Caco-2 (cell line): ENCODE results near the gene TUBB2B. TPM values are rescaled to one million over a fixed set of nuclear protein-coding genes. Genes with fewer than 3 reads are reported as not detected.
"Not testable (repeated sequence)": the region's sequence is repeated elsewhere in the genome, so short reads cannot be mapped to it uniquely, and the experiment has no call there.

ENCODE experiments used
- BruUV-seq: library from RNA; stranded (reverse); fragments of 400-500 nt; replicated peaks from 2 replicates; lab custom pipeline; 2021; lab: Mats Ljungman, UMichigan
- CTCF ChIA-PET: fragments of 300-600 bp; sonication (Branson Sonifier 250); formaldehyde crosslinking; loops from one replicate; lab custom pipeline; 2022; ENCODE audit warnings: antibody characterized with exemption; lab: Charles Lee
- POLR2A ChIA-PET: fragments of 300-600 bp; sonication (Branson Sonifier 250); formaldehyde crosslinking; loops from one replicate; lab custom pipeline; 2022; ENCODE audit warnings: antibody characterized with exemption; lab: Charles Lee
- DNase-seq, 2 experiments: peaks; one replicate each; pipeline versions ENCODE4 v3.0.0 to v3.0.0-alpha.2; 2020 to 2022
- H3K27me3 ChIP-seq: replicated peaks from 2 replicates; pipeline ENCODE4 v1.6.0; 2011; ENCODE audit warnings: low read length; ENCODE audit not compliant: control insufficient read depth, insufficient read depth
- H3K36me3 ChIP-seq: 2 replicates; pipeline ENCODE4 v1.5.1; 2011; ENCODE audit warnings: low read length; ENCODE audit not compliant: control insufficient read depth, insufficient read depth
- H3K4me1 ChIP-seq: fragments of 250-450 bp; sonication (Bioruptor Pico); 2 replicates; pipeline ENCODE4 v1.5.1; 2020; ENCODE audit warnings: mild to moderate bottlenecking
- H3K4me3 ChIP-seq: 2 replicates; pipeline ENCODE4 v1.5.1; 2011; ENCODE audit warnings: low read depth, mild to moderate bottlenecking, control low read depth, low read length
- H3K9me3 ChIP-seq: fragments of 250-450 bp; sonication (Bioruptor Pico); 2 replicates; pipeline ENCODE4 v1.5.1; 2020; ENCODE audit warnings: mild to moderate bottlenecking, moderate library complexity
- H3K27ac Mint-ChIP-seq: one replicate; pipeline ENCODE4 v1.8.0; 2022; ENCODE audit warnings: mixed read lengths; ENCODE audit not compliant: unreplicated experiment
- H3K27me3 Mint-ChIP-seq: one replicate; pipeline ENCODE4 v1.8.0; 2022; ENCODE audit warnings: mixed read lengths; ENCODE audit not compliant: insufficient read depth, unreplicated experiment
- H3K36me3 Mint-ChIP-seq: one replicate; pipeline ENCODE4 v1.8.0; 2022; ENCODE audit warnings: mild to moderate bottlenecking, mixed read lengths; ENCODE audit not compliant: insufficient read depth, unreplicated experiment
- H3K4me1 Mint-ChIP-seq: one replicate; pipeline ENCODE4 v1.8.0; 2022; ENCODE audit warnings: low read depth, mixed read lengths; ENCODE audit not compliant: unreplicated experiment
- H3K4me3 Mint-ChIP-seq: one replicate; pipeline ENCODE4 v1.8.0; 2022; ENCODE audit warnings: mild to moderate bottlenecking, moderate library complexity, mixed read lengths; ENCODE audit not compliant: unreplicated experiment
- H3K9me3 Mint-ChIP-seq: one replicate; pipeline ENCODE4 v1.8.0; 2022; ENCODE audit warnings: mixed read lengths; ENCODE audit not compliant: unreplicated experiment
- CTCF ChIP-seq, 2 experiments: fragments of 200-600 bp in 1 of 2; IDR thresholded peaks; 1 replicate in 1 of 2; 2 replicates in 1 of 2; pipeline versions ENCODE4 v1.5.1 to v1.8.0; 2011 to 2022; ENCODE audit warnings: antibody characterized with exemption in 1 of 2, control low read depth in 1 of 2, inconsistent platforms in 1 of 2, low read depth in 1 of 2, low read length in 1 of 2, mild to moderate bottlenecking in 1 of 2, moderate library complexity in 1 of 2; ENCODE audit not compliant: insufficient read depth in 1 of 2, severe bottlenecking in 1 of 2, unreplicated experiment in 1 of 2
- intact Hi-C: fragments of 100-400 bp; cut with micrococcal nuclease; formaldehyde crosslinking; loops from one replicate; pipeline ENCODE4 v1.10.0; 2022; ENCODE audit not compliant: unreplicated experiment
- total RNA-seq: library from RNA; stranded (reverse); gene quantifications from 2 replicates; pipeline ENCODE4 v1.2.3, GENCODE V29; 2022

TUBB2B gene
- total RNA-seq, 1 experiment from 2014 or later: 150 TPM

GRCh38 chr6:3201388-3201787 is 26.1 kb downstream of the TUBB2B start:
- BruUV-seq: no TSS peak
- no peak for DNase-seq
- no peak overlapping the region for H3K4me3 Mint-ChIP-seq
- no peak overlapping the region for H3K27ac Mint-ChIP-seq
- no peak for TF ChIP-seq CTCF (IDR thresholded peaks at IDR 0.05; ENCODE audit: insufficient read depth in 1 of 2, low read depth in 1 of 2, low read length in 1 of 2, severe bottlenecking in 1 of 2, unreplicated experiment in 1 of 2)
- no peaks in the 10 kb centered on the region for H3K36me3 ChIP-seq
- H3K4me1 ChIP-seq: no peaks in the 10 kb centered on the region
- H3K9me3 Mint-ChIP-seq: no peaks in the 10 kb centered on the region
- CTCF ChIA-PET: no interaction called here
- POLR2A ChIA-PET: no interaction called here
- H3K27me3 ChIP-seq: no peaks in the 10 kb centered on the region
- H3K9me3 ChIP-seq: no peaks in the 10 kb centered on the region
- no peak overlapping the region for H3K4me3 ChIP-seq
- H3K36me3 Mint-ChIP-seq: no peaks in the 10 kb centered on the region
- no peaks in the 10 kb centered on the region for H3K27me3 Mint-ChIP-seq
- H3K4me1 Mint-ChIP-seq: no peaks in the 10 kb centered on the region
- intact Hi-C loops: no loop called here

- no peak for TF ChIP-seq CTCF (IDR thresholded peaks at IDR 0.05; ENCODE audit: insufficient read depth in 1 of 2, low read depth in 1 of 2, low read length in 1 of 2, severe bottlenecking in 1 of 2, unreplicated experiment in 1 of 2)
- no peaks in the 10 kb centered on the region for H3K36me3 ChIP-seq
- no peaks in the 10 kb centered on the region for H3K4me1 Mint-ChIP-seq
- H3K27me3 ChIP-seq: no peaks in the 10 kb centered on the region
- H3K4me3 Mint-ChIP-seq: no peak overlapping the region
- no peak for DNase-seq
- intact Hi-C loops: no loop called here
- no peaks in the 10 kb centered on the region for H3K9me3 Mint-ChIP-seq
- no peak overlapping the region for H3K27ac Mint-ChIP-seq
- H3K36me3 Mint-ChIP-seq: no peaks in the 10 kb centered on the region
- H3K27me3 Mint-ChIP-seq: no peaks in the 10 kb centered on the region
- H3K4me1 ChIP-seq: no peaks in the 10 kb centered on the region
- CTCF ChIA-PET: no interaction called here
- POLR2A ChIA-PET: no interaction called here
- BruUV-seq: no TSS peak
- no peak overlapping the region for H3K4me3 ChIP-seq
- no peaks in the 10 kb centered on the region for H3K9me3 ChIP-seq
Observed at GRCh38 chr6:3200682-3201081, 26.8 kb downstream of the TUBB2B start.

- DNase-seq: no peak
- H3K27me3 Mint-ChIP-seq: no peaks in the 10 kb centered on the region
- no peak overlapping the region for H3K27ac Mint-ChIP-seq
- Histone ChIP-seq H3K27me3 (no peaks in the 10 kb centered on the region), H3K9me3 (no peaks in the 10 kb centered on the region), H3K4me1 (no peaks in the 10 kb centered on the region), H3K4me3 (no peak overlapping the region), H3K36me3 (no peaks in the 10 kb centered on the region)
- H3K4me3 Mint-ChIP-seq: no peak overlapping the region
- intact Hi-C loops: no loop called here
- H3K4me1 Mint-ChIP-seq: no peaks in the 10 kb centered on the region
- ChIA-PET POLR2A (no interaction called here), CTCF (no interaction called here)
- BruUV-seq: no TSS peak
- TF ChIP-seq CTCF (IDR thresholded peaks at IDR 0.05; ENCODE audit: insufficient read depth in 1 of 2, low read depth in 1 of 2, low read length in 1 of 2, severe bottlenecking in 1 of 2, unreplicated experiment in 1 of 2): no peak
- no peaks in the 10 kb centered on the region for H3K36me3 Mint-ChIP-seq
- H3K9me3 Mint-ChIP-seq: no peaks in the 10 kb centered on the region
Observed at GRCh38 chr6:3199382-3199781, 28.1 kb downstream of the TUBB2B start.

- H3K27ac Mint-ChIP-seq, BruUV-seq, H3K4me3 Mint-ChIP-seq, H3K36me3 ChIP-seq, intact Hi-C loops, POLR2A ChIA-PET, H3K4me1 Mint-ChIP-seq, H3K4me3 ChIP-seq, H3K27me3 ChIP-seq, H3K9me3 Mint-ChIP-seq, H3K27me3 Mint-ChIP-seq, H3K36me3 Mint-ChIP-seq, H3K4me1 ChIP-seq, H3K9me3 ChIP-seq, DNase-seq, CTCF ChIA-PET: not testable (repeated sequence)
Observed at GRCh38 chr6:3197734-3198133, 29.7 kb downstream of the TUBB2B start.
